GM19193 (cell line): ENCODE data around the gene TTLL8.

Source experiments
- POLR2A ChIP-seq: IDR thresholded peaks from 4 replicates; pipeline ENCODE4 v1.6.1; 2011; ENCODE audit not compliant: insufficient read depth, insufficient read length; ENCODE audit errors: extremely low read depth

TTLL8 gene

DNA sequence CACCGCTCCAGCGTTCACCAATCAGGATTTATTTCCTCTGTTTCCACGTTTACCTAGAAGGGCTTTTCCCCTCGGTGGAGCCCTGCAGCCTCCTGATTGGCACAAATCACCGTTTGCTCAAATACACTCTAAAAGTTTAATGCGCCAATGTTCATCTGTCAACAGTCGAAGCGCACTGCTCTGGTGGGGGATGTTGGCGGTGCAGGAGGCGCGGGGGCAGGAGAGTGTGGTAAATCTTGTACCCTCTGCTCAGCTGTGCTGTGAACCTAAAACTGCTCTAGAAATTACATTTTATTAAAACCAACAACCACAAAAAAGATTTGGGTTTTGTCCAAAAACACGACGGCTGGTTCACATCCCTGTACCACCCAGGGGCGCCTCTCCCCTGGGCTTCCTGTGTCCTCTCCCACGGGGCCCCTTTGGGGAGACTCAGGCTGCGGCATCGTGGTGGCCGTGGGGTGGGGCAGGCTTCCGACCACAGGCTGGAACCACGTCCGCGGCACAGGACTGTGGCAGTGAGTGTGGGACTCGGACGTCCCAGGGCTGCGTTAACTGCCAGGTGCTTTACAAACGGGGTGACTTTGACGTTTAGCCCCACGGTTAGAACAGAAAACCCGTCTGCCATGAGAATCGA, 13.5 kb downstream of the TTLL8 start:
- no peak for TF ChIP-seq POLR2A

DNA sequence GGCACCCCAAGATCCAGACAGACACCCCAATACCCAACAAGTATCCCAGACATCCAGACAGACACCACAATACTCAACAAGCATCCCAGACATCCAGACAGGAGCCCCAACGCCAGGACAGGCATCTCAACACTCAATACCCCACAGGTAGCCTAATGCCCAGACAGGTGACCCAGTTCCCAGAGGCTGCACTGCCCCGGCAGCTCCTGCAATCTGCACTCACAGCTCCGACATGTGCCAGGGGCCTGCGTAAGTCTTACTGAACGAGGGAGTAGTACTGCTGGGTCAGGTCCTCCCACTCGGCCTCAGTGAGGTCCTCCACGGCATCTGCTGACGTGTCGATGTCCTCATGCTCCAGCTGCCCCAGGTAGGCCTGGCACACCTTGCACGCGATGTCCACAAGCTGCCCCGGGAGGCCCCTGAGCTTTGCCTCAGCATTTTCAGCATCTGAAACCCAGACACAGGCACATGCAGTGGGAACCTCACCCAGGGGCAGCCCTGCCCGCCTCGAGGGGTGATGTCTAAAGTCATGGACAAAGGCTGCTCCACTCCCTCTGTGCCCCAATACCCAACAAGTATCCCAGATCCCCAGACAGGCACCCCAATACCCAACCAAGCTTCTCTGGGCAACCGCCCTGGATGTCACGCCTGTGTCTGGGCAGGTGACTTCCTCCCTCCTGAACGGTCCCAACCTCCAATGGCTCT, 16.6 kb downstream of the TTLL8 start:
- TF ChIP-seq POLR2A = no peak

DNA sequence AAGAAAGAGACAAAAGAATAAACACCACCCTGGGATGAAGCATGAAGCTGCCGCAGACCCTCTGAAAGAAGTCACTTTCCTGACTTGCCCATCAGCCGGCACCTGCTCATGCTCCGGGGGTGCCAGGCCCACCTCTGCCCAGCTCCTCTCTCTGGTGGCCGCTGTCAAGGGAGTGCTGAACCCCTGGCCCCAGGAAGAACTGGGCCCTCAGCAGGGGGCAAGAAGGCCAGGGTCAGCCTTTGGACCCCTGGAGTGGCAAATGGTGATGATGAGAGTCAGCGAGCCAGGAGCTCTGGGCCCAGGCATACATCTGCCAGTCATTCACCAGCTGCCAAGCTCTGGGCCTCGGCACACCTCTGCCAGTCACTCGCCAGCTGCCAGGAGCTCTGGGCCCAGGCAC, 17.4 kb downstream of the TTLL8 start:
- TF ChIP-seq POLR2A = no peak

DNA sequence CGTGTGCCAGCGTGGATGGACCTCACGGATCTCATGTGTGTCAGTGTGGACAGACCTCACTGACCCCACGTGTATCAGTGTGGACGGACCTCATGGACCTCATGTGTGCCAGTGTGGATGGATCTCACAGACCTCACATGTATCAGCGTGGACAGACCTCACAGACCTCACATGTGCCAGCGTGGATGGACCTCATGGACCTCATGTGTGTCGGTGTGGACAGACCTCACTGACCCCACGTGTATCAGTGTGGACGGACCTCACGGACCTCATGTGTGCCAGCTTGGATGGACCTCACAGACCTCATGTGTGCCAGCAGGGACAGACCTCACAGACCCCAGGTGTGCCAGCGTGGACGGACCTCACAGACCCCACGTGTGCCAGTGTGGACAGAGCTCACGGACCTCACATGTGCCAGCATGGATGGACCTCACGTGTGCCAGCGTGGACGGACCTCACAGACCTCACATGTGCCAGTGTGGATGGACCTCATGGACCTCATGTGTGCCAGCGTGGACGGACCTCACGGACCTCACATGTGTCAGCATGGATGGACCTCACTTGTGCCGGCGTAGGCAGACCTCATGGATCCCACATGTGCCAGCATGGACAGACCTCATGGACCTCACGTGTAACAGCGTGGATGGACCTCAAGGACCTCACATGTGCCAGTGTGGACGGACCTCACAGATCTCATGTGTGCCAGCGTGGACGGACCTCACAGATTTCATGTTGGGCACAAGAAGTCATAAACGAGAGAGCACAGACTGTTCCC, 18.2 kb downstream of the TTLL8 start:
- TF ChIP-seq POLR2A = no peak

DNA sequence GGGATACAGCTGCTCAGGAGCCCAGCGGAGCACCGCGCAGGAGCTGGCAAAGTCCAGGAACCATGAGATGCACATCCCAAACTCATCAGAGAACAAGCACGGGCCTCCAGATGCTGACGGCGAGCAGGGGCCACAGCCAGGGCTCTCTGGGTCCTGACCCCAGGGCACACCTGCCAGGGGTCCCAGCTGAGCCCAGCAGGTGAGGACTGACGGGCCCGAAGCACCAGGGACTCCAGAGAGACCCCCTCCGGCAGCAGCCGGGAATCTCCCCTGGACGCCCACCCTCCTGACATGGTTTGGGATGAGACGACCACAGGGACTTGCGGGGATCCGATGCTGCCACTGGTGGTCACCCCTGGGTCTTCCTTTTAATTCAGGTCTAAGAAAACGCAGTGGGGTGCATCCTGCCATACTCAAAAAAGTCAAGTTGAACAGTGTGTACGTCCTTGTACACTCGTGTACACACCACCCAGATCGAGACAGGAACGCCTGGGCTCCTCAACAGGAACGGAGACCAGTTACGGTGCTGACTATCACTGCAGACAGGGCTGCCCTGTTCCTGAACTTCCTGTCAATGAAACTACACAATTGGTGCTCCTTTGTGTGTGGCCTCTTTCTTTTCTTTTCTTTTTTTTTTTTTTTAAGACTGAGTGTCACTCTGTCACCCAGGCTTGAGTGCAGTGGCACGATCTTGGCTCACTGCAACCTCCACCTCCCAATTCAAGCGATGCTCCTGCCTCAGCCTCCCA, 21.9 kb downstream of the TTLL8 start:
- TF ChIP-seq POLR2A = no peak

DNA sequence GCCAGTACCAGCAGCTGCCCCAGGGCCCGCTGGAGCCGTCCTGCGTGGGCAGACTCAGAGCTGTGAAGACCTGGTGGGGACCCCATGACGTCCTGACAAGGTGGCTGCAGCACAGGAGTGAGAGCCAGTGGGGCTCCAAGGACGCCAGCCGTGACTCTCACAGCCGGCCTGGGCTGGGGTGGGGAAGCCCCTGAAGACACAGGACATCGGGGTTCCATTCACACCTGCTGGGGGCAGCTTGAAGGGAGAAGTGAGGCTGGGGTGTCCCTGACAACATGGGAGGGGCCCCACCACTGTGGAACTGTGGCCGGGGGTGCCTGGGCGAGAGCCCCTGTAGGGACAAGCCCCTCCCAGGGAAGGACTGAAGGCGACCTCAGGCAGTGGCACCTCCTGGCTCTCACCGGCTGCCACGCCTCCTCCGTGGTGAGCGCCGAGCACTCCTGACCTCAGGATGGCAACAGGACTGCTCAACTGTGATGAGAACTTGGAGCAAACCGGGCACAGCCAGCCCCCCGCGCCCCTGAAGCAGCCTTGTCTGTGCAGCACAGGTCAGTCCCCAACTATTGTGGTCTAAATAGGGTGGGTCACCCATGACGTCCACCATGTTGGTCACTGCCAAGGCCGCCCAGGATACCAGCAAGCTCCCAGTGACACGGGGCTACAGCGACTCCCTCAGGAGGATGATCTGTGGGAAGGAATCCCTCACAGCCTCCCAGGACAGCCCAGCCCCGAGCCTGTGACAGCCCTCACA, 22.8 kb downstream of the TTLL8 start:
- no peak for TF ChIP-seq POLR2A

DNA sequence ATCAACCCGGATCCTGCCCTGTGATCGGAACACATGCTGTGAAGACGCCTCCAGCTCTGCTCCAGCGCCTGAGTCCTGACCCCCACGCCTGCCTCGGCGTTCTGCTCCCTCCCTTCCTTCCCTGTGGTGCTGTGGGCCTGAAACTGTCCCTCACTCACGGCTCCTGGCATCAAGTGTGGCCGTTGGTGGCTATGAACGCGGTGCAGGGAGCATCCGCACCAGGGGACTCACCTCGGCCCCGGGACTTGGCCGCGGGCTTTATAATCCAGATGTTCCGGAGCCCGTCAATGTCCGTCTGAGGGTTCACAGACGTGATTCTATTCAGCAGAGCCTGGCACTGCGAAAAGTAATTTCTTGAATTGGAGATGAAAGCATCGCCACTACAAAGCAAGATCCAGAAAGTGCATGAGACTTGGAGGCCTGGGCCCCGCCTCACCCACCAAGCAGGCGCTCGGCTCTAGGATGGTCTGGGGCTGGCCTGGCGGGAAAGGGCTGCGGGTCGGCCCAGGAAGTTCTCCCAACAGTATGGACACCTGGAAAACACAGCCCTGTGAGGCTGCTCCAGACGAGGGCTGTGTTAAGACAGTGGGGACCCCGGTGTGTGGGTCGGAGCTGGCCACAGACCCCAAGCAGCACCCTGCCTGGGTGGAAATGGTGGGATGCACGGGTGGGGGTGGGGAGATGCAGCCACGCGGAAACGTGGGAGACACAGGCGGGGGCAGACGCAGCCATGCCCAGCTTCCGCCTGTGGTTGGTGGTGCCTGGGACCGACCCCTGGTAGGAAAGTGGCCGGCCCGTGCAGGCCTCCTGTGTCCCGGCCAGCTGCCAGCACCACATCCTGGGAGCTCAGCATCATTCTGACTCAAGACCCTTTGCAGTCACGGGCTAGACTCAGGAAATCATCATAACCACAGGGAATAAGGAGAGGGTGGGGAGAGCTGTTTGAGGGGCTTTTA, 23.7 kb downstream of the TTLL8 start:
- no peak for TF ChIP-seq POLR2A

DNA sequence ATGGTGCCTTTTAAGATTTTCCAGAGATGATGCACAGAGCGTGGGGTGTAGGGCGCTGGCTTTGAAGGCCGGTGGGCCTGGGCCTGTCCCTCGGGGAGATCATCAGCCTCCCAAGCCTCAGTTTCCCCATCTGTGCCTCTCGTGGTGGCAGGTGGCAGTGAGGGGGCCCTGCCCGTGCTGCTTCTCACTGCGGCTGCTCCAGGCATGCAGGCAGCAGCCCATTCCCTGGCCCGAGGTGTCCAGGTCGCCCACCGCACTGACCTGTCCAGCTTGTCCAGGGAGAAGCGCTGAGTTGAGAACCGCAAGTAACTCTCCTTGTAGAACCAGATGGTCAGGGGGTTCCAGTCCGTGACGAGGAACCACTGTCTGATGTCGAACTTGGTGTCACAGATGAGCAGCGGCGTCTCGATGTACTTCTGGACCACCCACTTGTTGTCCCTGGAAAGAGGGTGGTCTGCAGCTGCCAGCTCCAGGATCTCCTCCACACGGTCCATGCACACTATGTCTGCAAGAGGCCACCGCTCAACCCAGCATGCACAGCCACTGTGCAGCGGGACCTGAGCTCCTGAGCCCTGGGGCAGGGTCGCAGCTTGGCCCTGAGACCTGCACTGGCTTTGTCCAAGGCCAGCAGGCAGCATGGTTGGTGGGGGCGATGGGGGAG, 25.0 kb downstream of the TTLL8 start:
- TF ChIP-seq POLR2A = no peak

DNA sequence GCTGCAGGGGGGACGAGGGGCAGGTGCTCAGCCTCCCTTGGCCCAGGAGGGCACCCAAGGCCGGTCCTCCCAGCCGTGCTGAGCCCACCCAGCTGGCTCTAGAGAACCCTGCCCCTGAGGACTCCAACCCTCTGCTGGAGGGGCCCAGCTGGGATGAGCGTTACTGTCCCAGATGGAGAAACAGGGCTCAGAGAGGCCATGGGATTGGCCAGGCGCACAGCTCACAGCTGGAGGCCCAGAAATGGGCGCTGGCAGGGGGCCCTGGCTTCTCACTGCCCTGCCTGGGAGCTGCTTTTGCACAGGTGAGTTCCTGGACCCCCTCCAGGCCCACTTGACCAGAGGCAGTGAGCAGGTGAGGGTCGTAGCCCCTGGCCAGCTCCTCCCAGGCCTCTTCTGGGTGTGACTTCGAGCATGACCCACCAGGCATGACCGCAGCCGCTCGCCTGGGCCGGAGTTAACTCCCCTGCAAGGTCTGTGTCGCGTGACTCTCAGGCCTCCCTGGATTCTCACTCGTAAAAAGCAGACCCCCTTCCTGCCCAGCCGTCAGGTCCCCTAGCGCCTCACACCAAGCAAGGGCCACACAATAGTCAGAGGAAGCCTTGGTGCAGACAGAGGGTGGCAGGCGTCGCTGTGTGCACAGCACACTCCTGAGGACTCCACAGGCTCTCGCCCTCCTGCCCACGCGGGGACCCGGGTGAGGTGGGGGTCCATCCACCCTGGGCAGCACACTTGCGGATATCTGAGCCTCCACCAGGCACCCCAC, 25.8 kb downstream of the TTLL8 start:
- no peak for TF ChIP-seq POLR2A

DNA sequence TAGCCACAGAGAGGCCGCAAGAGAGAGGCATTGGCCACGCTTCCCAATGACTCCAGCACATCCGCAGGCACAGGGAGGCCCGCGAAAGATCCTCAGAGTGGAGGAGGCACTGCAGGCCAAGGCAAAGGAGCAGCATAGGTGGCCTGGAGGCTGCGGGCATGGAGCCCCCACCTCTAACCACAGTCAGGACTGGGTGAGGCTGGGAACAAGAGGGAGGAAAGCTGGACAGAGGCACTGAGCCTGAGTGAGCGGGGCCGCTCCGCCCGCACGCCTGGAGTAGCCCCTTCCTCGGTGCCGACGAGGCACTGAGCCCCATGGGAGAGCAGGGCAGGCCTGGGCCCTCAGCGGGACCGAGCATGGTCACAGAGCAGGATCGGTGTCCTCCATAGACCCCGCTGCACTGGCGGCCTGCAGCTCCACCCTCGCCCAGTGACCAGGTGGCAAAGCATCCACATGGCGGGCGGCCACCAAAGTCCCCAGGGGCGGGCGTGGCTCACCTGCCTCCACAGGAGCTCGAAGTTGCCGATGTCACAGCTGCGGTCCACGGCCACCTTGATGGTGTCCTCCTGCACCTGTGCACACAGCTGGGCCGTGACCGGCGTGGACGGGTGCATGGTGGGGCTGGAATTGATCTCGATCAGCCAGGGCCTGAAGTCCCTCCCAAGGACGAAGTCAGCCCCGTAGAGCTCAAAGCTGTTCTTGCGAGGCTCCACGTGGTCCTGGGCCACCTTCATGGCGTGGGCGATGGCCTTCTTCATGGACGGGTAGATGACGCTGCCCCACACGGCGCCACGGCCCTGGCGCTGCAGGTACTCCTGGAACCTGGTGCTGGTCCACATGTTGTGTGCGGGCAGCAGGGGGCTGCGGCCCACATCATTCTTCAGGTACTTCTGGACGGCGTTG, 26.7 kb downstream of the TTLL8 start:
- TF ChIP-seq POLR2A = no peak
